ENCODE results near the gene BACE1-AS. TPM values are rescaled to one million over a fixed set of nuclear protein-coding genes. Genes with fewer than 3 reads are reported as not detected.

The BACE1-AS gene
- total and polyA plus RNA-seq, 4 donors = 1.3 to 11.5 (median 7.4) TPM

GRCh38 chr11:117309310-117309709 lies 18.2 kb downstream of the BACE1-AS start:
- Histone ChIP-seq H3K27me3 (ENCODE audit: control insufficient read depth in 1 of 2, insufficient read depth in 2 of 2, low read length in 1 of 2) (no peaks in the 10 kb centered on the region), H3K4me1 (ENCODE audit: control insufficient read depth in 1 of 2, insufficient read depth in 2 of 2, low read length in 2 of 2) (no peaks in the 10 kb centered on the region), H3K9me3 (ENCODE audit: control insufficient read depth, low read length) (no peaks in the 10 kb centered on the region), H3K27ac (ENCODE audit: low read depth in 1 of 2, low read length in 2 of 2) (no peak overlapping the region), H3K4me3 (ENCODE audit: low read length in 2 of 2) (no peak overlapping the region), H3K36me3 (ENCODE audit: control insufficient read depth in 1 of 2, insufficient read depth in 2 of 2, low read length in 1 of 2) (no peaks in the 10 kb centered on the region)
- no peak for ATAC-seq (ENCODE audit: low FRiP score)
- WGBS, 2 donors = 94 to 96% methylated on average over 7 of the region's 7 CpGs
- intact Hi-C loops (cut with DNase I) = no loop called here
- no peak for DNase-seq

- Histone ChIP-seq H3K9me3 (ENCODE audit: control insufficient read depth, low read length) (no peaks in the 10 kb centered on the region), H3K36me3 (ENCODE audit: control insufficient read depth in 1 of 2, insufficient read depth in 2 of 2, low read length in 1 of 2) (no peaks in the 10 kb centered on the region), H3K4me1 (ENCODE audit: control insufficient read depth in 1 of 2, insufficient read depth in 2 of 2, low read length in 2 of 2) (no peaks in the 10 kb centered on the region), H3K4me3 (ENCODE audit: low read length in 2 of 2) (no peak overlapping the region), H3K27me3 (ENCODE audit: control insufficient read depth in 1 of 2, insufficient read depth in 2 of 2, low read length in 1 of 2) (no peaks in the 10 kb centered on the region), H3K27ac (ENCODE audit: low read depth in 1 of 2, low read length in 2 of 2) (no peak overlapping the region)
- no peak for ATAC-seq (ENCODE audit: low FRiP score)
- 84 to 86% methylated on average over 5 of the region's 5 CpGs for WGBS, 2 donors
- DNase-seq = no peak
- intact Hi-C loops (cut with DNase I) = no loop called here
These were observed 21.9 kb downstream of the BACE1-AS start for GRCh38 chr11:117313091-117313490.

- H3K27me3 ChIP-seq (ENCODE audit: control insufficient read depth in 1 of 2, insufficient read depth in 2 of 2, low read length in 1 of 2) = no peaks in the 10 kb centered on the region
- no peaks in the 10 kb centered on the region for H3K4me1 ChIP-seq (ENCODE audit: control insufficient read depth in 1 of 2, insufficient read depth in 2 of 2, low read length in 2 of 2)
- no peaks in the 10 kb centered on the region for H3K36me3 ChIP-seq (ENCODE audit: control insufficient read depth in 1 of 2, insufficient read depth in 2 of 2, low read length in 1 of 2)
- no peak overlapping the region for H3K27ac ChIP-seq (ENCODE audit: low read depth in 1 of 2, low read length in 2 of 2)
- no peaks in the 10 kb centered on the region for H3K9me3 ChIP-seq (ENCODE audit: control insufficient read depth, low read length)
- intact Hi-C loops (cut with DNase I) = no loop called here
- no peak overlapping the region for H3K4me3 ChIP-seq (ENCODE audit: low read length in 2 of 2)
- ATAC-seq (ENCODE audit: low FRiP score) = no peak
- 75 to 81% methylated on average over 14 of the region's 14 CpGs for WGBS, 2 donors
- peak in 1 of 2 donors; percentile 40 for DNase-seq
These were observed 23.0 kb downstream of the BACE1-AS start for GRCh38 chr11:117313828-117314768.

- intact Hi-C loops (cut with DNase I) = loop anchor here in 1 of 2 donors (5.0 kb wide), 1 partner anchor 83 kb away; the partner anchor contains the start of genes PCSK7 and RNF214
- DNase-seq (no peak), ATAC-seq (ENCODE audit: low FRiP score) (no peak)
These were observed 23.7 kb downstream of the BACE1-AS start for GRCh38 chr11:117314840-117315239.

GRCh38 chr11:117315285-117316196 lies 24.4 kb downstream of the BACE1-AS start:
- Histone ChIP-seq H3K36me3 (ENCODE audit: control insufficient read depth in 1 of 2, insufficient read depth in 2 of 2, low read length in 1 of 2) (no peaks in the 10 kb centered on the region), H3K4me3 (ENCODE audit: low read length in 2 of 2) (peak overlapping the region; percentile 76 to 84), H3K27ac (ENCODE audit: low read depth in 1 of 2, low read length in 2 of 2) (no peak overlapping the region), H3K4me1 (ENCODE audit: control insufficient read depth in 1 of 2, insufficient read depth in 2 of 2, low read length in 2 of 2) (no peaks in the 10 kb centered on the region), H3K9me3 (ENCODE audit: control insufficient read depth, low read length) (no peaks in the 10 kb centered on the region), H3K27me3 (ENCODE audit: control insufficient read depth in 1 of 2, insufficient read depth in 2 of 2, low read length in 1 of 2) (no peaks in the 10 kb centered on the region)
- DNase-seq (no peak), ATAC-seq (ENCODE audit: low FRiP score) (peak; percentile 55)
- intact Hi-C loops (cut with DNase I) = loop anchor here in 1 of 2 donors (5.0 kb wide), 1 partner anchor 83 kb away; the partner anchor contains the start of genes PCSK7 and RNF214
- 1% methylated on average over 43 to 62 of the region's 62 CpGs for WGBS, 2 donors

More at GRCh38 chr11:117314840-117315239, 23.7 kb downstream of the BACE1-AS start:
- peak overlapping the region in 1 of 2 donors; percentile 84 for H3K4me3 ChIP-seq (ENCODE audit: low read length in 2 of 2)
- H3K27ac ChIP-seq (ENCODE audit: low read depth in 1 of 2, low read length in 2 of 2) = no peak overlapping the region
- no peaks in the 10 kb centered on the region for H3K36me3 ChIP-seq (ENCODE audit: control insufficient read depth in 1 of 2, insufficient read depth in 2 of 2, low read length in 1 of 2)
- H3K4me1 ChIP-seq (ENCODE audit: control insufficient read depth in 1 of 2, insufficient read depth in 2 of 2, low read length in 2 of 2) = no peaks in the 10 kb centered on the region
- 11% methylated on average over 10 of the region's 10 CpGs for WGBS, 2 donors
- no peaks in the 10 kb centered on the region for H3K27me3 ChIP-seq (ENCODE audit: control insufficient read depth in 1 of 2, insufficient read depth in 2 of 2, low read length in 1 of 2)
- no peaks in the 10 kb centered on the region for H3K9me3 ChIP-seq (ENCODE audit: control insufficient read depth, low read length)

GRCh38 chr11:117316197-117316961 lies 25.2 kb downstream of the BACE1-AS start, which contains the start of gene BACE1:
TSS of gene BACE1 (minus strand) at chr11:117316256. CDS start at chr11:117315795, 461 bp downstream.
- WGBS, 2 donors = 5% methylated on average over 29 of the region's 29 CpGs
- no peaks in the 10 kb centered on the region for H3K4me1 ChIP-seq (ENCODE audit: control insufficient read depth in 1 of 2, insufficient read depth in 2 of 2, low read length in 2 of 2)
- no peaks in the 10 kb centered on the region for H3K27me3 ChIP-seq (ENCODE audit: control insufficient read depth in 1 of 2, insufficient read depth in 2 of 2, low read length in 1 of 2)

GRCh38 chr11:117318738-117319137 lies 27.6 kb downstream of the BACE1-AS start:
- H3K4me3 ChIP-seq (ENCODE audit: low read length in 2 of 2) = no peak overlapping the region
- H3K27me3 ChIP-seq (ENCODE audit: control insufficient read depth in 1 of 2, insufficient read depth in 2 of 2, low read length in 1 of 2) = no peaks in the 10 kb centered on the region
- DNase-seq = no peak
- no peaks in the 10 kb centered on the region for H3K4me1 ChIP-seq (ENCODE audit: control insufficient read depth in 1 of 2, insufficient read depth in 2 of 2, low read length in 2 of 2)
- H3K36me3 ChIP-seq (ENCODE audit: control insufficient read depth in 1 of 2, insufficient read depth in 2 of 2, low read length in 1 of 2) = no peaks in the 10 kb centered on the region
- WGBS, 2 donors = 79 to 81% methylated on average over 7 of the region's 7 CpGs
- intact Hi-C loops (cut with DNase I) = loop anchor here in 1 of 2 donors (5.0 kb wide), 1 partner anchor 86 kb away; the partner anchor contains the start of genes PCSK7 and RNF214
- ATAC-seq (ENCODE audit: low FRiP score) = no peak
- H3K9me3 ChIP-seq (ENCODE audit: control insufficient read depth, low read length) = no peaks in the 10 kb centered on the region
- no peak overlapping the region for H3K27ac ChIP-seq (ENCODE audit: low read depth in 1 of 2, low read length in 2 of 2)

More at GRCh38 chr11:117316197-117316961, 25.2 kb downstream of the BACE1-AS start, which contains the start of gene BACE1:
- intact Hi-C loops (cut with DNase I) = loop anchor here in 1 of 2 donors (5.0 kb wide), 1 partner anchor 84 kb away; the partner anchor contains the start of genes PCSK7 and RNF214
- Histone ChIP-seq H3K4me3 (ENCODE audit: low read length in 2 of 2) (peak within 1 kb of the TSS; percentile 76 to 84), H3K27ac (ENCODE audit: low read depth in 1 of 2, low read length in 2 of 2) (peak within 1 kb of the TSS in 1 of 2 donors; percentile 49), H3K36me3 (ENCODE audit: control insufficient read depth in 1 of 2, insufficient read depth in 2 of 2, low read length in 1 of 2) (no peaks in the 10 kb centered on the region), H3K9me3 (ENCODE audit: control insufficient read depth, low read length) (no peaks in the 10 kb centered on the region)
- DNase-seq (peak; percentile 88 to 94), ATAC-seq (ENCODE audit: low FRiP score) (peak; percentile 90)

Measured in aorta (tissue), 5 donors.